Upper lobe of right lung (tissue), 1 donor: ENCODE results near the gene ABR. TPM values are rescaled to one million over a fixed set of nuclear protein-coding genes. Genes with fewer than 3 reads are reported as not detected.

Source experiments
- ATAC-seq: fragments of 200-7000 bp; cut with Tn5 transposase; one replicate; pipeline ENCODE4 v1.9.1; 2020; ENCODE audit warnings: mild to moderate bottlenecking, moderate library complexity
- DNase-seq: peaks from one replicate; pipeline ENCODE4 v3.0.0-alpha.2; 2020
- H3K27ac ChIP-seq: fragments of 200-600 bp; one replicate; pipeline ENCODE4 v1.8.0; 2022
- H3K27me3 ChIP-seq: fragments of 200-600 bp; one replicate; pipeline ENCODE4 v1.8.0; 2022; ENCODE audit warnings: mild to moderate bottlenecking
- H3K36me3 ChIP-seq: fragments of 200-600 bp; one replicate; pipeline ENCODE4 v1.8.0; 2022
- H3K4me1 ChIP-seq: fragments of 200-600 bp; one replicate; pipeline ENCODE4 v1.8.0; 2022
- H3K4me3 ChIP-seq: fragments of 200-600 bp; one replicate; pipeline ENCODE4 v1.8.0; 2022; ENCODE audit warnings: mild to moderate bottlenecking
- H3K9me3 ChIP-seq: fragments of 200-600 bp; one replicate; pipeline ENCODE4 v1.8.0; 2022
- CTCF ChIP-seq: fragments of 200-600 bp; IDR thresholded peaks from one replicate; pipeline ENCODE4 v1.8.0; 2022; ENCODE audit warnings: antibody characterized with exemption
- intact Hi-C: fragments of 100-400 bp; cut with DNase I; formaldehyde crosslinking; loops from one replicate; pipeline ENCODE4 v1.11.0; 2022
- total RNA-seq: library from RNA; stranded (reverse); fragmentation: NEBNext Ultra II Directional; extraction: Animal tissue kit (Norgen Biotek cat#: 25700); gene quantifications from one replicate; pipeline ENCODE4 v1.2.1, GENCODE V29; 2021
- donor health status: DM: no; HTN: yes; CAD: no; lungs with severe emphysema.

Gene ABR
- total RNA-seq, 1 donor from 2014 or later, result 185 TPM

DNA sequence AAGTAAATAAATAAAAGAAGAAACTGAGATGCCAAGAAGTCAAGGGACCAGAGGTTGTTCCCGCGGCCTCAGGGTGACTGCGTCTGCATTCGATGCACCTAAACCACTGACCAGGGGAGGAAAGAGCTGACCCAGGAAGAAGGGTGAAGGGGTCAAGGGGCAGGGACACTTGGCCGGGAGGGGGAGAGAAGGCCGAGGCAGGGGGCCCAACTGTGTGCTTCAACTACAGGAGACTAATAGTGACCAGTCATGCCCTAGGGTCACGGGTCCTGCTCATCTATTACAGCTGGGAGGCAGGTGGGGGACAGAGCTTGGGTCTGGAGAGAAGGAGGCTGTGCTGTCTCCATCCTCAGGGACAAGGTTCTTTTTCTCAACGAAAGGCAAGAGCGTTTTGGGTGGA lies 138.0 kb downstream of the ABR start:
- Histone ChIP-seq H3K9me3 (no peaks in the 10 kb centered on the region), H3K36me3 (peaks cover 17% of the 10 kb centered on the region), H3K4me1 (peaks cover 20% of the 10 kb centered on the region), H3K4me3 (no peak overlapping the region), H3K27ac (no peak overlapping the region), H3K27me3 (no peaks in the 10 kb centered on the region)
- DNase-seq (no peak), ATAC-seq (no peak)
- intact Hi-C loops, result no loop called here
- TF ChIP-seq CTCF, result no peak

DNA sequence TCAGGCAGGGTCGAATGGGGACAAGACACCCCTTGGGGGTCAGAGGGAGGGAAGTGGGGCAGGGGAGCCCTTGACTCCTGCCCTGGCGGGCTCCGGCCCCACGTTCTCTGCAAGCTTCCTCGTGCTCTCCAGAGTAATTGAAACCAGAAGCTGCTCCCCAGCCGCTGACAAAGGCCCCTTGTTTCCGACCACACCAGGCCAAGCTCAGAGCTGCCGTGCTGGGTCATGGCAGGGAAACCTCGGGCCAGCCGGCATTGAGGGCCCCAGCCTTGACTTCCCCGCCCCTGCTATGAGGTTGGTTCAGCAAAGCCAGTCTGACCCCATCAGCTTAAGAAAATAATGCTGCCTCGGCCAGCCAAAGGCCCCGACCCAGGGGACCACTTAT lies 139.6 kb downstream of the ABR start:
- no peak for DNase-seq
- Histone ChIP-seq H3K4me3 (no peak overlapping the region), H3K27ac (peak overlapping the region; percentile 81), H3K27me3 (no peaks in the 10 kb centered on the region), H3K4me1 (peaks cover 20% of the 10 kb centered on the region), H3K36me3 (peaks cover 10% of the 10 kb centered on the region), H3K9me3 (no peaks in the 10 kb centered on the region)
- intact Hi-C loops, result no loop called here
- TF ChIP-seq CTCF, result no peak
- ATAC-seq, result peak; percentile 6

DNA sequence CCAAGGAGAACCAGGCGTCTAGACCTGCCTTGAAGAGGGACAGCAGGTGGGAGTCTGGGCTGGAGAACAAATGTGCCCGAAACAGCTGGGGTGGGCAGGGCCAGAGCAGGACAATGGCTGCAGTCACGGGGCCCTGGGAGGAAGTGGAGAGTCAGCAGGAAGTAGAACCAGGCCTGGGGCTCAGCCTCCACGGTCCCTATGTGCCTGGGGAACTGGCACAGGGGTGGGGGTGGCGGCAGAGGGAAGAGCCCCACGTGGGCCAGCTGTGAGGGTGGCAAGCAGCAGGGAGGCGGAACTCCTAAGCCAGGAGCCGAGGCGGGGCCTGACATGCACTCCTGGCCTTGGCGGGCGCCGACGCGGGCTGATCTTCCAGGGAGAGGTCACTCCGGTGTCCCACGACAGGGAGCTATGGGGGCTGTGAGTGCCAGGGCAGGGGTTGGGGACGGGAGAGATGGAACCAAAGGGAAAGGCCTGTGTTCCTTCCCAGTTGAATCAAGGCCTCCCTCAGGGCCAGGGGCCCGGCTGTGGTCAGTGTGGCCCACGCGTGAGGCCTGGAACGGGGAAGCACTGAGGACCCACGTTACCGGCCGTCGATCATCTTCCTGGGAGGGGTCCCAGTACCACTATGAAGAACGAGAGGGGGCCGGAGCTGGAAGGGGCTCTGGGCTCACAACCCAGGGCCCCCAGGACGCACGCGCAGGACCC lies 140.1 kb downstream of the ABR start:
- TF ChIP-seq CTCF, result no peak
- peak; percentile 92 for ATAC-seq
- peak; percentile 93 for DNase-seq
- Histone ChIP-seq H3K4me1 (peaks cover 20% of the 10 kb centered on the region), H3K27me3 (no peaks in the 10 kb centered on the region), H3K4me3 (no peak overlapping the region), H3K36me3 (peaks cover 10% of the 10 kb centered on the region), H3K27ac (peak overlapping the region; percentile 81), H3K9me3 (no peaks in the 10 kb centered on the region)
- intact Hi-C loops, result no loop called here

DNA sequence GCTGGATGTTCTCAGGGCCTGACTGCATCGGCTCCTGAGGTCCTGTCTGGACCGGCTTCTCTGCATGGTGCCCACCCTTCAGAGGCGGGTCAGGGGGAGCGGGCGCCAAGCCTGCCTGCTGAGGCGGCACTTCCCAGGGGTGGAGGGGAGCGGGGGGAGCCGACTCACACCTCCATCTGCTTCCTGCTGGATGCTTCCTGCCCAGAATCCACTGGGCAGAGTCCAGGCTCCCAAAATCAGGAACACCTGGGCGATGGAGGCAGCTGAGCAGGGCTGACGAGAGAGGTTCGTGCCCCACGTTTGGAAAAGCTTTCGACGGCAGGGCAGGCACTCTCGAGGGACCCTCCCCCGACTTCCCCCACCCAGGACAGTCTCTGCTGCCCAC lies 140.7 kb downstream of the ABR start:
- DNase-seq (no peak), ATAC-seq (no peak)
- Histone ChIP-seq H3K4me1 (peaks cover 20% of the 10 kb centered on the region), H3K36me3 (peaks cover 10% of the 10 kb centered on the region), H3K27ac (peak overlapping the region; percentile 81), H3K4me3 (no peak overlapping the region), H3K27me3 (no peaks in the 10 kb centered on the region), H3K9me3 (no peaks in the 10 kb centered on the region)
- intact Hi-C loops, result no loop called here
- no peak for TF ChIP-seq CTCF

DNA sequence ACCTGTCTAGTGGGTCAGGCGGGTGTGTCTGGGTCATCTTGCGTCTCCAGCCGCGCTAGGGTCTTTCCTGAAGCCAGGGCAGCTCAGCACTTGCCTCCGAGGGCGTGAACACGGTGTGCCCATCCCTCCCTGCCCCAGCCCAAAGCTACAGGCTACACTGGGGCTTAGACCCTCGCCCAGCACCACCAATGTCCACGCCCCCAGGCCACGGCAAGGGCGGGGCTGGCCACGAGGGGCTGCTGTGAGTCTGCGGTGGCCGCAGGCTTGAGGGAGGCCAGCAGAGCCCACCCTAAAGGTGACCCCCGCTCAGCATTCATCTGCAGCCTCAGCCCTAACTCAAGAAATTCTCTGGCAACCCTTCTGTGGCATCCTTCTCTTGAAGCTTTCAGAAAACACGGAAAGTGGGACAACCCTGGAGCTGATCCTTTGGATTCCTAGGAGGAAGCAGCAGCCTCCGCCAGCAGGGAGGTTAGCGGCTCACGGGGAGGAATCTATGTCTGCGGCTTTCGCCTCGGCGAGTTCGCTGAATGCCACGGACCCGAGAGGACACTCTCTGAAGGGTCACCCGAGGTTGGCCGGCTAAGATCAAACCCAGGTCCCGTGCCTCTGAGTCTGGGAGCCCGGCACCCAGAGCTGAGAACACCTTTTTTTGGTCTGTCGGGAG lies 141.2 kb downstream of the ABR start:
- ATAC-seq (no peak), DNase-seq (no peak)
- no peaks in the 10 kb centered on the region for H3K9me3 ChIP-seq
- TF ChIP-seq CTCF, result no peak
- H3K4me3 ChIP-seq, result no peak overlapping the region
- H3K4me1 ChIP-seq, result peaks cover 18% of the 10 kb centered on the region
- intact Hi-C loops, result no loop called here
- H3K27ac ChIP-seq, result peak overlapping the region; percentile 81
- H3K36me3 ChIP-seq, result peaks cover 10% of the 10 kb centered on the region
- no peaks in the 10 kb centered on the region for H3K27me3 ChIP-seq
